GM23248 (cell line): ENCODE results near the gene DOK4.

ENCODE experiments used
- EZH2 ChIP-seq: fragments of 200-600 bp; sonication (generic); IDR thresholded peaks from 2 replicates; pipeline ENCODE4 v1.6.1; 2018; ENCODE audit warnings: antibody characterized with exemption, mild to moderate bottlenecking; ENCODE audit not compliant: insufficient read depth, poor library complexity, severe bottlenecking
- EZH2phosphoT487 ChIP-seq: fragments of 200-600 bp; sonication (generic); IDR thresholded peaks from 2 replicates; pipeline ENCODE4 v1.6.1; 2018; ENCODE audit warnings: antibody characterized with exemption, moderate library complexity, mild to moderate bottlenecking, low read depth; ENCODE audit not compliant: insufficient read depth

DNA sequence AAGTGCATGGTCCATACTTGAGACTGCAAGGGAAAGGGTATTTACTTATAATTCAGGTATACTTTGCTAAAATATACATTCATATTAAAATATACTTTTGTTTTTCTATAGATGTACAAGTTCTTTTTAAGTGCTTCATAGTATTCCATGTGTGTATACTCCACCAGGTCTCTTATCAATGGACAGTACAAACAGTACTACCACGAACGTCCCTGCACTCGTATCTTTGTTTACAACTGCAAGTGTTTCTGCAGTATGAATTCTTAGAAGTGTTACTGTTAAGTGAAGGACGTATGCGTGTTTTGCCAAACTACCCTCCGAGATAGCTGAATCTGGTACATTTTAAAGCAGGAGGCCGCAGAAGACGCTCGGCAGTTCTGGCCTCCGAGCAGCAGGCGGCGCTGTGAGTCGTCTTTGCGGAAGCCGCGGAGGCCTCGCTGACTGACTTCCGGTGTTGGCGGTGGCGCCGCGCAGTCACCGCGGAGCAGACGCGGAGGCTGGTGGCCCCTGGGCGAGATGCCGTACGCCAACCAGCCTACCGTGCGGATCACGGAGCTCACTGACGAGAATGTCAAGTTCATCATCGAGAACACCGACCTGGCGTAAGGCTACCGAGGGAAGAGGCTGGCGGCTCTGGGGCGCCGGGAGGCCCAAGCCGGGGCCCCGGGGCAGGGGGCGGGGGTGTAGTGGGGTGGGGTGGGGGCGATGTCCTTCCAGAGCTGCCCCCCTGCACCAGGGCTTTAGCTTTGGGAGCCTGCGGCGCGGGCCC, 23.9 kb downstream of the DOK4 start, which contains the start of gene POLR2C:
- TF ChIP-seq EZH2phosphoT487 (no peak), EZH2 (no peak)
